HEK293 (cell line): ENCODE data around the gene PUM1.
"Not testable (repeated sequence)": the region's sequence is repeated elsewhere in the genome, so short reads cannot be mapped to it uniquely, and the experiment has no call there.

ENCODE experiments used
- CTCF ChIA-PET: fragments of 350-600 bp; formaldehyde crosslinking; extraction: SDS; loops from one replicate; lab custom pipeline; 2021; ENCODE audit warnings: antibody characterized with exemption; lab: Yijun Ruan, JAX
- POLR2A ChIA-PET: fragments of 300-600 bp; formaldehyde crosslinking; extraction: SDS; loops from one replicate; lab custom pipeline; 2020; ENCODE audit warnings: antibody characterized with exemption, inconsistent platforms; lab: Yijun Ruan, JAX
- H3K27ac ChIP-seq: fragments of 200-500 bp; sonication (Bioruptor generic); 2 replicates; pipeline ENCODE4 v1.5.1; 2014; ENCODE audit warnings: low read depth, low read length, control low read depth, inconsistent platforms; ENCODE audit errors: extremely low read depth
- H3K36me3 ChIP-seq, 2 experiments: fragments of 200-500 bp in 1 of 2; sonication (Bioruptor generic) in 1 of 2; 1 replicate in 1 of 2; 2 replicates in 1 of 2; pipeline ENCODE4 v1.5.1; 2014 to 2017; ENCODE audit warnings: inconsistent platforms in 2 of 2, low read length in 2 of 2; ENCODE audit not compliant: control insufficient read depth in 2 of 2, insufficient read depth in 1 of 2
- H3K4me1 ChIP-seq: fragments of 200-500 bp; sonication (Bioruptor generic); 2 replicates; pipeline ENCODE4 v1.5.1; 2014; ENCODE audit warnings: mild to moderate bottlenecking, low read length, inconsistent platforms; ENCODE audit not compliant: control insufficient read depth, insufficient read depth
- H3K4me3 ChIP-seq: 2 replicates; pipeline ENCODE4 v1.5.1; 2011; ENCODE audit warnings: low read depth, mild to moderate bottlenecking, control low read depth, low read length, moderate library complexity
- H3K9me3 ChIP-seq: fragments of 200-500 bp; sonication (Bioruptor generic); 2 replicates; pipeline ENCODE4 v1.5.1; 2014; ENCODE audit warnings: low read depth, low read length, inconsistent platforms; ENCODE audit not compliant: control insufficient read depth, insufficient read depth
- BCL11A ChIP-seq: fragments of 450-650 bp; formaldehyde crosslinking; IDR thresholded peaks from 2 replicates; pipeline ENCODE4 v1.5.1; 2016; ENCODE audit warnings: low read depth, missing biosample characterization, missing genetic modification characterization
- FEZF1 ChIP-seq: fragments of 450-650 bp; formaldehyde crosslinking; IDR thresholded peaks from 2 replicates; pipeline ENCODE4 v1.5.1; 2016; ENCODE audit warnings: missing biosample characterization, missing genetic modification characterization
- OSR2 ChIP-seq: fragments of 450-650 bp; formaldehyde crosslinking; IDR thresholded peaks from 2 replicates; pipeline ENCODE4 v1.5.1; 2016; ENCODE audit warnings: missing biosample characterization, missing genetic modification characterization
- PBX3 ChIP-seq: sonication (generic); formaldehyde crosslinking; IDR thresholded peaks from 2 replicates; pipeline ENCODE4 v1.8.1; 2022; ENCODE audit warnings: mild to moderate bottlenecking, moderate library complexity, missing genetic modification reagents
- PRDM6 ChIP-seq: fragments of 450-650 bp; formaldehyde crosslinking; IDR thresholded peaks from 2 replicates; pipeline ENCODE4 v1.5.1; 2017; ENCODE audit warnings: missing biosample characterization, missing genetic modification characterization
- SCRT1 ChIP-seq: fragments of 450-650 bp; formaldehyde crosslinking; IDR thresholded peaks from 2 replicates; pipeline ENCODE4 v1.5.1; 2016; ENCODE audit warnings: missing biosample characterization, missing genetic modification characterization, borderline replicate concordance
- SCRT2 ChIP-seq: fragments of 450-650 bp; formaldehyde crosslinking; IDR thresholded peaks from 2 replicates; pipeline ENCODE4 v1.5.1; 2016; ENCODE audit warnings: missing biosample characterization, missing genetic modification characterization
- TCF7L2 ChIP-seq: IDR thresholded peaks from 2 replicates; pipeline ENCODE4 v1.6.1; 2011; ENCODE audit warnings: low read depth, mild to moderate bottlenecking, inconsistent platforms, low read length, moderate library complexity, borderline replicate concordance
- ZEB2 ChIP-seq: fragments of 450-650 bp; formaldehyde crosslinking; IDR thresholded peaks from 2 replicates; pipeline ENCODE4 v1.5.1; 2016; ENCODE audit warnings: missing biosample characterization, missing genetic modification characterization
- ZFP41 ChIP-seq: fragments of 450-650 bp; formaldehyde crosslinking; IDR thresholded peaks from 2 replicates; pipeline ENCODE4 v1.5.1; 2016; ENCODE audit warnings: missing biosample characterization, missing genetic modification characterization, borderline replicate concordance
- ZNF169 ChIP-seq: fragments of 450-650 bp; formaldehyde crosslinking; IDR thresholded peaks from 2 replicates; pipeline ENCODE4 v1.5.1; 2016; ENCODE audit warnings: missing biosample characterization, missing genetic modification characterization
- ZNF2 ChIP-seq: fragments of 450-650 bp; formaldehyde crosslinking; IDR thresholded peaks from 2 replicates; pipeline ENCODE4 v1.5.1; 2016; ENCODE audit warnings: missing biosample characterization, missing genetic modification characterization
- ZNF398 ChIP-seq: fragments of 450-650 bp; formaldehyde crosslinking; IDR thresholded peaks from 2 replicates; pipeline ENCODE4 v1.5.1; 2017; ENCODE audit warnings: missing biosample characterization, missing genetic modification characterization
- ZNF433 ChIP-seq: fragments of 450-650 bp; formaldehyde crosslinking; IDR thresholded peaks from 2 replicates; pipeline ENCODE4 v1.5.1; 2016; ENCODE audit warnings: missing biosample characterization, missing genetic modification characterization, low read depth
- ZNF449 ChIP-seq: fragments of 450-650 bp; formaldehyde crosslinking; IDR thresholded peaks from 2 replicates; pipeline ENCODE4 v1.5.1; 2017; ENCODE audit warnings: missing biosample characterization, mild to moderate bottlenecking, missing genetic modification characterization, moderate library complexity
- ZNF600 ChIP-seq: fragments of 450-650 bp; formaldehyde crosslinking; IDR thresholded peaks from 2 replicates; pipeline ENCODE4 v1.5.1; 2016; ENCODE audit warnings: missing biosample characterization, missing genetic modification characterization
- ZNF843 ChIP-seq: fragments of 450-650 bp; formaldehyde crosslinking; IDR thresholded peaks from 2 replicates; pipeline ENCODE4 v1.5.1; 2016; ENCODE audit warnings: missing biosample characterization, missing genetic modification characterization
- ZXDB ChIP-seq: fragments of 450-650 bp; formaldehyde crosslinking; IDR thresholded peaks from 2 replicates; pipeline ENCODE4 v1.5.1; 2016; ENCODE audit warnings: missing biosample characterization, missing genetic modification characterization

Gene PUM1

GRCh38 chr1:31062162-31062866 is 3.2 kb downstream of the PUM1 start:
- H3K27ac ChIP-seq, POLR2A ChIA-PET, H3K4me1 ChIP-seq, H3K9me3 ChIP-seq: not testable (repeated sequence)
- CTCF ChIA-PET: interaction anchor here (0.5 to 0.7 kb wide), 3 partner anchors 98 to 359 kb away, joined by 4 to 5 read pairs (median 4); no protein-coding TSS in a partner anchor
- TF ChIP-seq PRDM6 (tag by site-specific recombination): peak; percentile 47; the same call in 1 of the 2 replicates
- TF ChIP-seq ZNF600 (tag by site-specific recombination): peak; percentile 58
- TF ChIP-seq TCF7L2: peak; percentile 75
- peak; percentile 49; the same call in 1 of the 2 replicates for TF ChIP-seq SCRT1 (tag by site-specific recombination)
- TF ChIP-seq ZXDB (tag by site-specific recombination): peak; percentile 41; the same call in 1 of the 2 replicates
- peak; percentile 64 for TF ChIP-seq OSR2 (tag by site-specific recombination)
- TF ChIP-seq ZEB2 (tag by site-specific recombination): 0 out of 2 replicates have a peak, but pooled peaks have one; percentile 51
- peak; percentile 41; the same call in 1 of the 2 replicates for TF ChIP-seq FEZF1 (tag by site-specific recombination)
- peak overlapping the region; percentile 82 for H3K4me3 ChIP-seq
- peaks cover 27 to 43% of the 10 kb centered on the region in 2 experiments for H3K36me3 ChIP-seq

- Histone ChIP-seq H3K4me1 (peaks cover 4% of the 10 kb centered on the region; the same call in 1 of the 2 replicates), H3K27ac (no peak overlapping the region), H3K36me3 (peaks cover 52 to 74% of the 10 kb centered on the region in 2 experiments), H3K9me3 (no peaks in the 10 kb centered on the region), H3K4me3 (no peak overlapping the region)
- ChIA-PET POLR2A (no interaction called here), CTCF (interaction anchor here (0.6 kb wide), 1 partner anchor 129 kb away, joined by 4 read pairs; no protein-coding TSS in a partner anchor)
- TF ChIP-seq PBX3 (CRISPR knock-in tag): no peak
- TF ChIP-seq ZNF449 (tag by site-specific recombination): no peak
- no peak for TF ChIP-seq BCL11A (tag by site-specific recombination)
Observed at GRCh38 chr1:31058012-31058411, 7.5 kb downstream of the PUM1 start.

GRCh38 chr1:31055953-31056352 is 9.6 kb downstream of the PUM1 start:
- Histone ChIP-seq H3K36me3 (peaks cover 62 to 81% of the 10 kb centered on the region in 2 experiments), H3K9me3 (no peaks in the 10 kb centered on the region), H3K27ac (no peak overlapping the region), H3K4me3 (no peak overlapping the region), H3K4me1 (no peaks in the 10 kb centered on the region)
- ChIA-PET POLR2A (no interaction called here), CTCF (no interaction called here)
- no peak for TF ChIP-seq ZNF398 (tag by site-specific recombination)
- TF ChIP-seq SCRT1 (tag by site-specific recombination): peak; percentile 77
- TF ChIP-seq ZNF169: no peak
- TF ChIP-seq SCRT2 (tag by site-specific recombination): peak; percentile 94
- no peak for TF ChIP-seq ZFP41 (tag by site-specific recombination)
- TF ChIP-seq ZNF843 (tag by site-specific recombination): no peak
- no peak for TF ChIP-seq ZNF2
- no peak for TF ChIP-seq ZNF433
